Measurements from ENCODE around the gene TNS1. TPM values are rescaled to one million over a fixed set of nuclear protein-coding genes. Genes with fewer than 3 reads are reported as not detected.
A peak's percentile ranks its signal among the peaks of the same experiment; 100 is the strongest.

The TNS1 gene
- total RNA-seq, 1 donor from 2014 or later: 828 TPM

DNA sequence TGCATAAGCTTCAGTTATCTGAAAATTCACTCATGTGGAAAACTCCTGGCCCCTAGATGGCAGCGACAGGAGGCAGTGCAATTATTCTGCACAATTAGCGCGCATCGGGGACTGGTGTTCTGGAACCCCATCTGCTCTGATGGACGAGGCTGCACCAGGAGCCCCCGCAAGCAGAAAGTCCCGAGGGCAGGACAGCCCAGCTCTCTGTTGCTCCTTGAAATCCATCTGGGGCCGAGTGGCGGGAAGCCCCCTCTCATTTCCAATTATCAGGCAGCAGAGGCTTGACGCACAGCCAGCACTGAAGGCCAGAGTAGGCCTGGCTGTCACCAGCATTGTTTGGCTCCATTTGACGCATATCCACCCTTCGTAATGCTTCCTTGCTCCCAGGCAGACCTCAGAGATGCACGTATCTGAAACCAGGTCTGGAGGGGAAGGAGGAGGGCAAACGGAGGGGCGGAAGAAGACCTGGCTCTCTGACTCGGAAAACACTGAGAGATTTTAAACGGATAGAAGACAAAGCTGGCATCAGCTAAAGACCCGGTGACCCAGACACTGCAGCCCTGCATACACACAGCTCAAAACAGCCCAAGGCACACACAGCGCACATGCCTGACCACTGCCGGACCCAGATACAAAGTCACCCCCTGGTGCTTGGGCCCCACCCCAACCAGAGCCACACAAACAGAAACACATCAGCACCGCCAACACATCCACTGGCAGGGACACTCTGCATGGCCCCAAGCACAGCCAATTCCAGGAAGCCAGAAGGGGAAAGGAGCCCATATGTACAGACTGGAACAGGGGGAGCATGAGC lies 69.8 kb downstream of the TNS1 start:
- TF ChIP-seq, protein P1, sequence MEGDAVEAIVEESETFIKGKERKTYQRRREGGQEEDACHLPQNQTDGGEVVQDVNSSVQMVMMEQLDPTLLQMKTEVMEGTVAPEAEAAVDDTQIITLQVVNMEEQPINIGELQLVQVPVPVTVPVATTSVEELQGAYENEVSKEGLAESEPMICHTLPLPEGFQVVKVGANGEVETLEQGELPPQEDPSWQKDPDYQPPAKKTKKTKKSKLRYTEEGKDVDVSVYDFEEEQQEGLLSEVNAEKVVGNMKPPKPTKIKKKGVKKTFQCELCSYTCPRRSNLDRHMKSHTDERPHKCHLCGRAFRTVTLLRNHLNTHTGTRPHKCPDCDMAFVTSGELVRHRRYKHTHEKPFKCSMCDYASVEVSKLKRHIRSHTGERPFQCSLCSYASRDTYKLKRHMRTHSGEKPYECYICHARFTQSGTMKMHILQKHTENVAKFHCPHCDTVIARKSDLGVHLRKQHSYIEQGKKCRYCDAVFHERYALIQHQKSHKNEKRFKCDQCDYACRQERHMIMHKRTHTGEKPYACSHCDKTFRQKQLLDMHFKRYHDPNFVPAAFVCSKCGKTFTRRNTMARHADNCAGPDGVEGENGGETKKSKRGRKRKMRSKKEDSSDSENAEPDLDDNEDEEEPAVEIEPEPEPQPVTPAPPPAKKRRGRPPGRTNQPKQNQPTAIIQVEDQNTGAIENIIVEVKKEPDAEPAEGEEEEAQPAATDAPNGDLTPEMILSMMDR (IDR thresholded peaks at IDR 0.05; ENCODE audit: borderline replicate concordance): peak; percentile 9
- Histone ChIP-seq H3K36me3 (peaks cover 3% of the 10 kb centered on the region), H3K4me3 (peak overlapping the region; percentile 84), H3K9me3 (replicated peaks) (no peaks in the 10 kb centered on the region), H3K4me1 (peaks cover 100% of the 10 kb centered on the region), H3K27me3 (ENCODE audit: low read depth) (no peaks in the 10 kb centered on the region), H3K27ac (replicated peaks) (peak overlapping the region; percentile 95)
- intact Hi-C loops (cut with micrococcal nuclease): no loop called here
- peak; percentile 41 for DNase-seq

- Histone ChIP-seq H3K4me1 (peaks cover 100% of the 10 kb centered on the region), H3K27me3 (ENCODE audit: low read depth) (no peaks in the 10 kb centered on the region), H3K36me3 (peaks cover 3% of the 10 kb centered on the region), H3K9me3 (replicated peaks) (no peaks in the 10 kb centered on the region), H3K27ac (replicated peaks) (peak overlapping the region; percentile 95), H3K4me3 (peak overlapping the region; percentile 42)
- TF ChIP-seq, protein P1 (IDR thresholded peaks at IDR 0.05; ENCODE audit: borderline replicate concordance): no peak
- intact Hi-C loops (cut with micrococcal nuclease): no loop called here
- no peak for DNase-seq
These were observed 70.8 kb downstream of the TNS1 start for GRCh38 chr2:217931846-217932560.

DNA sequence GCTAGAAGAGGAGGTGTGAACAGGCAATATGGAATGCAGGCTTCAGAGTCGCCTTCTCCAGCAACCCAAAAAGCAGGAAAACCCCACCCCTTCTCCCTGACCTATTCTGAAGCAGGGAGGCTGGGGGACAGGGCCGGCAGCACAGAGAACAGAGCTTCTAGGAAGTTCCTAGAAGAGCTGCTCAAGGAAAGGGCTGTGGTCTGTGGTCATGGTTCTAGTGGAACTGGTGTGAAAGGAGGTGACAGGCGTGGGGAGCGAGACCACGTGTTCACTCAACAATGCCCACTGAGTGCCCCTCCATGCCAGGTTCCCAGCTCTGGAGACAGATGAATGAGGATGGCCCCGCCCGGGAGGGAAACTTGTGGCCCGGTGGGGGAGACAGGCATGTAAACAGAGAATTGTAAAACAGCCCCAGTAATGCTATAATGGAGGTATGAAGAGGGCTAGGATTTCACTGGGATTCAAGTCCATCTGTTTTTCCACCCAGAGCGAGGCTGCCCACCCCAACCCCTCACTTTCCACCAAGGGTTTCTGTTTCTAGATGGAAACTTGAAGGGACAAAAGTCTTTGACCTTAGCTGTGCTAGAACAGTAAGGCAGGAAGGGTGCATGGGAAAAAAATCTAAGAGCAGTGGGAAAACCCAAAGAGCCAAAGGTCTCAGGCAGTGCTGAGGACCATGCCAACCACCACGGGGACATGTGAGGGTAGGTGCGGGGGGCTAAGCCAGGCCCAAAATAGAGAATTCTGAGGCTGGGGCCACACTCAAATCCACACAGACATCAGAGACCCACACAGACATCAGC lies 71.8 kb downstream of the TNS1 start:
- Histone ChIP-seq H3K4me3 (peak overlapping the region; percentile 42), H3K36me3 (peaks cover 6% of the 10 kb centered on the region), H3K4me1 (peaks cover 100% of the 10 kb centered on the region), H3K27me3 (ENCODE audit: low read depth) (no peaks in the 10 kb centered on the region), H3K9me3 (replicated peaks) (no peaks in the 10 kb centered on the region), H3K27ac (replicated peaks) (peak overlapping the region; percentile 95)
- intact Hi-C loops (cut with micrococcal nuclease): no loop called here
- TF ChIP-seq, protein P1 (IDR thresholded peaks at IDR 0.05; ENCODE audit: borderline replicate concordance): no peak
- peak; percentile 17 for DNase-seq

- Histone ChIP-seq H3K4me3 (peak overlapping the region; percentile 42), H3K4me1 (peaks cover 100% of the 10 kb centered on the region), H3K27ac (replicated peaks) (peak overlapping the region; percentile 95), H3K36me3 (peaks cover 11% of the 10 kb centered on the region), H3K27me3 (ENCODE audit: low read depth) (no peaks in the 10 kb centered on the region), H3K9me3 (replicated peaks) (no peaks in the 10 kb centered on the region)
- intact Hi-C loops (cut with micrococcal nuclease): no loop called here
- peak; percentile 35 for DNase-seq
- TF ChIP-seq, protein P1 (IDR thresholded peaks at IDR 0.05; ENCODE audit: borderline replicate concordance): no peak
These were observed 72.8 kb downstream of the TNS1 start for GRCh38 chr2:217929757-217930707.
